ENCODE data around the gene NRN1L. TPM values are rescaled to one million over a fixed set of nuclear protein-coding genes. Genes with fewer than 3 reads are reported as not detected.

The NRN1L gene
- total RNA-seq, 4 donors from 2014 or later = 0.99 to 1.7 TPM; not detected in 2

DNA sequence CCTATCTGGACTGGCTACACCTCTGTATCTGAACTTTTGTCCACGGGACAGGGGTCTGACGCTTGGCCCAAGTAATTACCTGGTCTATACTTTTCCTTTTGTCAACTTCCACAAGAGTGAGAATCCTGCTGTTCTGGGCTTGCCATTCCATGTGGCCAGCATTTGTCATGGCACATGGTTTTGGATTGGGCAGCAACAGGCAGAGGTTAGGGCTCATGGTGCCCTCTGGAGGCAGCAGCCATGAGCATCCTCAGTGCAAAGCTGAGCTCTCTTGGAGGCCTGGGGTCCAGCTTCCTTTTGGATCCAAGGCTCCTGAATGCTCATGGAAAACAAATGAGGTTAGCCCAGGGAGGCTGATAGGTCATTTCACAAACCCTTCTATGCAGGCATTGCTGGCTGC is 19.4 kb upstream of the NRN1L start:
- Histone ChIP-seq H3K27me3 (no peaks in the 10 kb centered on the region), H3K4me1 (peaks cover 33 to 54% (median 42%) of the 10 kb centered on the region in 4 donors), H3K27ac (replicated peaks in 1 of 4) (no peak overlapping the region), H3K4me3 (no peak overlapping the region), H3K36me3 (peaks cover 27 to 57% (median 53%) of the 10 kb centered on the region in 4 donors), H3K9me3 (no peaks in the 10 kb centered on the region)
- 92% methylated on average over 2 of the region's 2 CpGs for WGBS
- no peak for TF ChIP-seq POLR2AphosphoS5 (IDR thresholded peaks at IDR 0.05)
- TF ChIP-seq, protein P1, sequence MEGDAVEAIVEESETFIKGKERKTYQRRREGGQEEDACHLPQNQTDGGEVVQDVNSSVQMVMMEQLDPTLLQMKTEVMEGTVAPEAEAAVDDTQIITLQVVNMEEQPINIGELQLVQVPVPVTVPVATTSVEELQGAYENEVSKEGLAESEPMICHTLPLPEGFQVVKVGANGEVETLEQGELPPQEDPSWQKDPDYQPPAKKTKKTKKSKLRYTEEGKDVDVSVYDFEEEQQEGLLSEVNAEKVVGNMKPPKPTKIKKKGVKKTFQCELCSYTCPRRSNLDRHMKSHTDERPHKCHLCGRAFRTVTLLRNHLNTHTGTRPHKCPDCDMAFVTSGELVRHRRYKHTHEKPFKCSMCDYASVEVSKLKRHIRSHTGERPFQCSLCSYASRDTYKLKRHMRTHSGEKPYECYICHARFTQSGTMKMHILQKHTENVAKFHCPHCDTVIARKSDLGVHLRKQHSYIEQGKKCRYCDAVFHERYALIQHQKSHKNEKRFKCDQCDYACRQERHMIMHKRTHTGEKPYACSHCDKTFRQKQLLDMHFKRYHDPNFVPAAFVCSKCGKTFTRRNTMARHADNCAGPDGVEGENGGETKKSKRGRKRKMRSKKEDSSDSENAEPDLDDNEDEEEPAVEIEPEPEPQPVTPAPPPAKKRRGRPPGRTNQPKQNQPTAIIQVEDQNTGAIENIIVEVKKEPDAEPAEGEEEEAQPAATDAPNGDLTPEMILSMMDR (IDR thresholded peaks at IDR 0.05) = peak in 1 of 3 experiments; percentile 27
- DNase-seq (ENCODE audit: extremely low spot score) = no peak
- intact Hi-C loops (cut with DNase I) = no loop called here

DNA sequence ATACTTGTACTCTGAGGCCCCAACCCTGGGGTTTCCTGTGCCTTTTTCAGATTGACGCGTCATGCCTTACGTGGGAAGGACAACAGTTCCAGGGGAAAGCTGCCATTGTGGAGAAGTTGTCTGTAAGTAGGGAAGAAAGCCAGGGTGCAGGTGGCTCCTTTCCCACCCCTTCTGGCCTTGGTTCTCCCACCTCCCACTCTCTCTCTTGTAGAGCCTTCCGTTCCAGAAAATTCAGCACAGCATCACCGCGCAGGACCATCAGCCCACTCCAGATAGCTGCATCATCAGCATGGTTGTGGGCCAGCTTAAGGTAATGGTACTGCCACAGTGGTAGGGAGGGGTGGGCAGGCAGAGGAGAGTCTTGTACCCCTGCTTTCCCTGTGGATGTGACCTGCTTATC is 16.4 kb upstream of the NRN1L start:
- Histone ChIP-seq H3K9me3 (no peaks in the 10 kb centered on the region), H3K36me3 (peaks cover 31 to 73% (median 68%) of the 10 kb centered on the region in 4 donors), H3K4me3 (no peak overlapping the region), H3K4me1 (peaks cover 15 to 35% (median 21%) of the 10 kb centered on the region in 4 donors), H3K27me3 (no peaks in the 10 kb centered on the region), H3K27ac (replicated peaks in 1 of 4) (no peak overlapping the region)
- 94% methylated on average over 6 of the region's 6 CpGs for WGBS
- intact Hi-C loops (cut with DNase I) = no loop called here
- no peak for DNase-seq (ENCODE audit: extremely low spot score)
- TF ChIP-seq POLR2AphosphoS5 (IDR thresholded peaks at IDR 0.05) (no peak), EP300 (IDR thresholded peaks at IDR 0.05) (no peak), POLR2A (IDR thresholded peaks at IDR 0.05; ENCODE audit: low read depth) (no peak)
- TF ChIP-seq, protein P1 (IDR thresholded peaks at IDR 0.05) = no peak

DNA sequence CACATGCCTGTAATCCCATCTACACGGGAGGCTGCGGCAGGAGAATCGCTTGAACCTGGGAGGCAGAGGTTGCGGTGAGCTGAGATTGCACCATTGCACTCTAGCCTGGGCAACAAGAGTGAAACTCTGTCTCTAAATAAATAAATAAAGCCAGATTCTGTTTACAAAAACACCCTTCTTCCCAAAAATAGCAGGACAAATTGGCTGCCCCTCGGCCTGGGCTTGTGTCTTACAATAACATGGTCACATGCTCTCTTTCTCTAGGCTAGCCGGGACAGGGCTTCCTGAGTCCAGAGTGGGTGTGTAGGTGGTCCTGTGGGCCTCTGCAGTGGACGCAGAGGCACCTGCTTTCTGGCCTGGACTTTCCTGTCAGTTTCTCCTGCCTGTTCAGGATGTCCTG is 15.0 kb upstream of the NRN1L start:
- Histone ChIP-seq H3K9me3 (no peaks in the 10 kb centered on the region), H3K4me1 (peaks cover 17 to 37% (median 21%) of the 10 kb centered on the region in 4 donors), H3K4me3 (no peak overlapping the region), H3K27ac (replicated peaks in 1 of 4) (no peak overlapping the region), H3K27me3 (no peaks in the 10 kb centered on the region), H3K36me3 (peaks cover 31 to 73% (median 68%) of the 10 kb centered on the region in 4 donors)
- WGBS = 81% methylated on average over 7 of the region's 7 CpGs
- intact Hi-C loops (cut with DNase I) = loop anchor here (5.0 kb wide), 1 partner anchor 52 kb away; no protein-coding TSS in a partner anchor
- DNase-seq (ENCODE audit: extremely low spot score) = no peak
- TF ChIP-seq EP300 (IDR thresholded peaks at IDR 0.05) (no peak), POLR2A (IDR thresholded peaks at IDR 0.05; ENCODE audit: low read depth) (no peak), POLR2AphosphoS5 (IDR thresholded peaks at IDR 0.05) (no peak)
- TF ChIP-seq, protein P1 (IDR thresholded peaks at IDR 0.05) = no peak

DNA sequence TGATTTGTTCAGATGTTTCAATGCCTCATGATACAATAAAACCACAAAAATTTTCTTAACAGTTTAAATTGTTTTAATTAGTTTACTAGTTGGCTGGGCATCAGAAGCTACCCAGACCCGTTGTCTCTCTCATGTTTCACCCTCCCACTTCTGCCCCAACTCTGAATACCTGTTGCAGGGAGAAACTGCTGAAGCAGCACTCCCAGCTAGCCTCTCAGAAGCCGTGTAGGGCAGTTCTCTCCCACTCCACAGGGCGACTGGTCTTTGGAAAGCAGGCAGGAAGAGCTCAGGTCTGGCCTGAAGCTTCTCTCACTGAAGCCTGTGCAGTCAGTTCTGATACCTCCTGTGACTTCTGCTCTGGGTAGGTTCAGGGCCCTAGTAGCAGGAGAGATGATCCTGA is 13.4 kb upstream of the NRN1L start:
- Histone ChIP-seq H3K9me3 (no peaks in the 10 kb centered on the region), H3K36me3 (peaks cover 28 to 69% (median 61%) of the 10 kb centered on the region in 4 donors), H3K27ac (replicated peaks in 1 of 4) (no peak overlapping the region), H3K4me3 (no peak overlapping the region), H3K27me3 (no peaks in the 10 kb centered on the region), H3K4me1 (peaks cover 26 to 44% (median 35%) of the 10 kb centered on the region in 4 donors)
- 88% methylated on average over 2 of the region's 3 CpGs for WGBS
- intact Hi-C loops (cut with DNase I) = loop anchor here (5.0 kb wide), 1 partner anchor 54 kb away; no protein-coding TSS in a partner anchor
- DNase-seq (ENCODE audit: extremely low spot score) = no peak
- TF ChIP-seq, protein P1 (IDR thresholded peaks at IDR 0.05) = no peak
- TF ChIP-seq POLR2AphosphoS5 (IDR thresholded peaks at IDR 0.05) (no peak), EP300 (IDR thresholded peaks at IDR 0.05) (no peak)

DNA sequence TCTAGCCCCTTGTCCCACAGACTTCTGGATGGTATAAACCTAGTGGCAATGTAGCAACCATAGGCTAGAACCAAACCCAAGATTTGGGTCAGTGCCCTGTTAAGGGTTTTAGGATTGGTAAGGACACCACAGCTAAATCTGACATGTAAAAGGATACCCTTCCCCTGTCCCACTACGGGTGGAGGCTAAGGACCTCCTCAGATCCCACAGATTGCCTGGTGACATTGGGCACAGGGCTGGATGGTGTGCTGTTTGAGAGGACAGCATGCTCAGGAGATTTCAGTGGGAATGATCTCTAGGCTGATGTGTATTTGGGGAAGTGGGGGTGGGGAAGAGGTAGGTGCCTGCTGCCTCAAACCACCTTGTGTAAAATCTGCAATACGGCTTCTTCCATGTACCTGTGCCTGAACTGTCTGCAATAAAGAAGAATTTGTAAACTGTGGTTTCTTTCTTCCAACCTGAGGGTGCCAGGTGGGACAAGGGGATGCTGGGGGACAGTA is 12.5 kb upstream of the NRN1L start:
- Histone ChIP-seq H3K27ac (replicated peaks in 1 of 4) (peak overlapping the region; percentile 83 to 91 (median 88)), H3K27me3 (no peaks in the 10 kb centered on the region), H3K4me1 (peaks cover 26 to 49% (median 36%) of the 10 kb centered on the region in 4 donors), H3K9me3 (no peaks in the 10 kb centered on the region), H3K36me3 (peaks cover 27 to 69% (median 61%) of the 10 kb centered on the region in 4 donors), H3K4me3 (peak overlapping the region; percentile 87 to 100 (median 96))
- no peak for DNase-seq (ENCODE audit: extremely low spot score)
- WGBS = 75% methylated on average over 2 of the region's 2 CpGs
- intact Hi-C loops (cut with DNase I) = loop anchor here (5.0 kb wide), 1 partner anchor 55 kb away; no protein-coding TSS in a partner anchor
- TF ChIP-seq, protein P1 (IDR thresholded peaks at IDR 0.05) = no peak
- TF ChIP-seq POLR2AphosphoS5 (IDR thresholded peaks at IDR 0.05) = no peak
- TF ChIP-seq EP300 (IDR thresholded peaks at IDR 0.05) = no peak
- TF ChIP-seq POLR2A (IDR thresholded peaks at IDR 0.05; ENCODE audit: low read depth) = no peak

Data from esophagus muscularis mucosa (tissue), 4 donors.